GM19468 (cell line): ENCODE results near the gene MYCBP.
"Not testable (repeated sequence)": the region's sequence is repeated elsewhere in the genome, so short reads cannot be mapped to it uniquely, and the experiment has no call there.

Experiments
- ATAC-seq: cut with Tn5 transposase; IDR thresholded peaks from one replicate; pipeline ENCODE4 v1.9.1; 2021; ENCODE audit warnings: mild to moderate bottlenecking, moderate library complexity, moderate number of reproducible peaks; ENCODE audit not compliant: unreplicated experiment; ENCODE audit errors: extremely low read depth

Gene MYCBP

DNA sequence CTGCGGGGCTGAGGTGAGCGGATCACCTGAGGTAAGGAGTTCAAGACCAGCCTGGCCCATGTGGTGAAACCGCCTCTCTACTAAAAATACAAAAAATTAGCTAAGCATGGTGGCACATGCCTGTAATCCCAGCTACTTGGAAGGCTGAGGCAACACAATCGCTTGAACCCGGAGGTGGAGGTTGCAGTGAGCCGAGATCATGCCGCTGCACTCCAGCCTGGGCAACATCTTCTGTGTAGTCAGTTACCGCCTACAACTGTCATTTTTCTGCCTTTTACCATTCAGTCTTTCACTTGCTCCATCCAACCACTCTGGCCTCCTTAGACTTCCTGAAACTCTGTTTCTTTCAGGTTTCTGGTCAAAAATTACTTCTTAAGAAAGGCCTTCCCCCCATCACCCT lies 2.2 kb downstream of the MYCBP start:
- ATAC-seq: no peak

DNA sequence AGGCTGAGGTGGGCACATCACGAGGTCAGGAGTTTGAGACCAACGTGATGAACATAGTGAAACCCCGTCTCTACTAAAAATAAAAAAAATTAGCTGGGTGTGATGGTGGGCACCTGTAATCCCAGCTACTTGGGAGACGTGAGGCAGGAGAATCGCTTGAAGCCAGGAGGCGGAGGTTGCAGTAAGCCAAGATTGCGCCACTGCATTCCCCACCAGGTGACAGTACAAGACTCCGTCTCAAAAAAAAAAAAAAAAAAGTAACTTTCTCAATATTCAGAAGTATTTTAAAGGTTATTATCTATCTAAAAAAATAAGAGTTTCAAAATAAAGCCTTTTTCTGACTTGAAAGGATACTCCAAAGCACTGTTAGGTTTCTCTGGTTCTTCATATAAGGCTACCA lies 5.9 kb downstream of the MYCBP start:
- ATAC-seq: no peak

DNA sequence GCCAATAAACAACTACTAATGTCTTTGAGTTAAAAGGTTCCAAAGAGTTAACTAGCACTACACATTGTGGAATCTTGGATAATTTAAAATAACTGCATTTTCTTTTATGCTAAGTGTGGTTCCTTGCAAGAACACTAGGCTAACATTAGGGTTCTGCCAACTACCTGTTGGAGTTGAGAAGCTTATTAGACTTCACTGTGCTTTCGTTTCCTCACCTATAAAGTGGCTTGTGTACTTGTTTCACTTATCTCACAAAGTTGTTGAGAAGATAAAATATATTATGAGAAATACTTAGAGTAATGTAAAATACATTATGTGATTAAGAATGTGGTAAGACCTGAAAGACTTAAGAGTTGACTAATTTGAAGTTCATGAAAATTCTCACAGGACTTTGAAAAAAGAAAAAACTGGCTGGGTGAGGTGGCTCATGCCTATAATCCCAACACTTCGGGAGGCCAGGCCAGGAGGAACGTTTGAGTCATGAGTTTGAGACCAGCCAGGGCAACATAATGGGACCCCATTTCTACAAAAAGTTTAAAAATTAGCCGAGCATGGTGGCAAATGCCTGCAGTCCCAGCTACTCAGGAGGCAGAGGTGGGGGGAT lies 7.9 kb downstream of the MYCBP start:
- no peak for ATAC-seq

DNA sequence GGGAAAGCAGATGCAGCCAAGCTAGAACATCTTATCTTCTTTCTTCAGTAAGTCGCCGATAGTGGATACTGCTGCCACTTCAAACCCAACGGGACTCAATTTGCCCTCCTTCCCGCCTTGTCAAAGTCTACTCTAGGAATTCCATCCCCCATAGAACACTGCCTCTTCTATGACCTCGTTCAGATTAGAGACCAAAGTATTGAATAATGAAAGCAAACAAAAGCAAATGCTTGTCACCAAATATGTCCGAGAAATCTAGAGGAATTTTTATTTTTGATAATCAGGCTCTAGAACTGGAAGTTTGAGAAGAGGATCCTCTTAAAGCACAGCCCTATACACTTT lies 12.7 kb downstream of the MYCBP start:
- ATAC-seq: no peak

DNA sequence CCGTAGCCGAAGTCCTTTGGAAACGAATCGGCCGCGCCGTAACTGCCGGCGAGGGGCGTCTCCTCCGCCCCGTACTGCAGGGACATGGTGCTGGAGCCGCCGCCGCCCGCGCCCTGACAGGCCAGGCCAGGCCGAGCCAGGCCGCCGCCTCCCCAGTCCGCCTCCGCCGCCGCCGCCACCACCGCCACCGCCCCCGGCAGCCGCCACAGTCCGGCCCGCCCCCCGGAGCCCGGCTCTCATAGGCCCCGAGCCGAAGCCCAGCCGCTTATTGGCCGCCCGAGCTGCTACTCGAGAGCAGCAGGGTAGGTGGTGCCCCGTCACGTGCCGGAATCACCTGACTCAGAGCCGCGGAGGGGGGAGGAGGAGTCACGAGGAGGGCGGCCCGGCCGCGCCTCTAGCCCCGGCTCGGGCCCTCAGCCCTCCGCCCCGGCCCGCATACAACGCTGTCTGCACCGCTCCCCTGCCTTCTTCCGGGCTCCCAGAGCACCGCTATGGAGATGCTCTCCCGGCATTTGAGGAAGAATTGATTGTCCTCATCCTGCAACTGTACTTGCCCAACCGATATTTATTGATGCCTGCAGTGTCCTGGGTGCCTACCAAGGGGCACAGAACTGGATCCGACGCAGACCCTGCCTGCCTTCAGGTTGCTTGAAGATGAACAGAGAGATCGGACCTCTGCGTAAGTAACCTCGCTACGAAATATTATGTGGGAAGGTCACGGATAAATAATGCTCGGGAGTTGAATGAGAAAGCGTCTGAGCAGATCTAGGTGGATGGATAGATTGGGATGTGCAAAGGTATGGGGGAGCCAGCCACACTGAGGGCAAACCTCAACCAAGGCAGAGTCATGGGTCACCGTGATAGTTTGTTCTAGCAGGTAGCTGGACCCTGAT lies 13.3 kb downstream of the MYCBP start, which contains the start of gene RRAGC:
Gene RRAGC (minus strand): TSS at position 212 of the 893 bp plus-strand sequence. CDS start 126 bp downstream, at position 86.
- peak; percentile 82 for ATAC-seq

DNA sequence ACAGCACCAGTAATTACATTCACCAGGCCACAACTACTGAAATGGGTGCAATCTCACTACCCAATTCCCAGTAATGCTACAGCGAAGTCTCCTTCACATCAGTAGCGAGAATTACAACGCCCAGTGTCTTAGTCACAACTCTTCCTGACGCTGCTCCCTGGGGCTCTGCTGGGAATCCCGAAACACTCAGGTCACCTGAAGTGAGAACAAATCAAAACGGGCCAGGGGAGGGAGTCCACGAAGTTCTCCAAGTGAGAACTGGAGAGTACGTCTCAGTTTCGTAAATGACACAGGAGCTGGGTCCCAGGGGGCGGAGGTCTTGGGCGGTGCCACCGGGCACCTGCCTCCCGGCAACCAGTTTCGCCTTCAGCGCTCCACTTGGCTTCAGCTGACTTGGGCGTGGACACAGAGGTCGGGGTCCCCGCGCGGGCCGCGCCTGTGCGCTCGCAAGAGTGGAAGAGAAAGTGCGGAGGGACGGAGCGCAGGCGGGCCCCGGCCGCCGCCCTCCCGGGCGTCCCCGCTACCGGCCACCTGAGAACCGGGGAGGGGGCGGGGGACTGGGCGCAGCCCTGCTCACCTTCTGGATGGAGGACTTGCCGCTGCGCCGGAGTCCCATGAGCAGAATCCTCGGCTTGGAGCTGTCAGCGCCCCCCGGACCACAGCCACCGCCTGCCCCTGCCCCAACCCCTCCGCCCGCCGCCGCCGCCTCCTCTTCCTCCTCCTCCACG lies 14.2 kb downstream of the MYCBP start:
- peak; percentile 20 for ATAC-seq

DNA sequence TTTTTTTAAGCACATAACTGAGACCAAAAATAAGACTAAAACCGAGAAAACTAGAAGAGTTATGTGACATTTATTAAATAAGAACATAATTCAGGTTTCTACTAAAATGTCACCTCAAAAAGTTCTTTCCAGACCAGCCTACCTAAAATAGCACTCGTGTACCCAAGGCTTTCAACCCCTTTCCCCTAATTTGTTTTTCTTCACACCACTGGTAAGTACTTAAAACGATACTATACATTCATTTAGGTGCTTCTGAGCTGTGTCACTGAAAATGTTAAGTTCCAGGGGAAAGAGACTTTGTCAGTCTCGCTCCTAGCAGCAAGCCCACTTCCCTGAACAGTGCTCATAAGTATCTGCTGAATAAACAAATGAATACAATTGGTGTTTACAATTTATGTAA lies 20.4 kb downstream of the MYCBP start:
- no peak for ATAC-seq

DNA sequence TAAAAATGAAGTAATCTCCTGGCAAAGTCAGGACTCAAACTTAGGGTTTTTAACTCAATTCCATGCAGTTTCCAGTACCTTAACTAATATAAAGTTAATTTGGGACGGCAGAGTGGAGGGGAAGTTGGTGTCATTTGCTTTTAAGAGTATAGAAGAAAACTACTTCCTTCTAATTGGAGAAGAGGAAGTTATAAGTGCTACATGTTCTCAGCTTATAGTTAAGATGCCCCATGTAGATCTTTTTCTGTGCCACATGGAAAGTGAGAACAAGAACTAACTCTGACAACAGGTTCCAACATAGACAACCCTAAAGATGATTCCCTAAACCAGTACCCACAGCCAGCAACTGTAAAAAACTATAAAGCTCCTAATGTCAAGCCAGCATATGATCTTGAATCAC lies 25.1 kb downstream of the MYCBP start:
- ATAC-seq: no peak

DNA sequence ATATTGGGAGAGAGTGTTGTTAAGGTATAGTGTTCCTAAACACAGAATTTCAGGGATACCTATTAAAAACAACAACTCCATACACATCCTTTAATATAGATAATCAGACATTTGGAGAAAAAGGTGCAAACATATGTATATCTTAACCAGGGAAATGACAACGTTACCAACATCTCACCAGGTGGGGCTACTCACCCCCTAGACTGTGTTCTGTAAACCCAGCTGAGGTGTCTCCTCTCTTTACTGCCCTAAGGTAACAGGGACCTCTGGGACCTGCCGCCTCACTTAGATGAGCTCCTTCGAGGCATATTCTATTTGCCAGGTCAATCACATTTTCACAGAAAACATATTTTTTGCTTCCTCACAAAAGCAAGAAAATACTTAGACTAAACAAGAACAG lies 26.9 kb downstream of the MYCBP start:
- no peak for ATAC-seq

DNA sequence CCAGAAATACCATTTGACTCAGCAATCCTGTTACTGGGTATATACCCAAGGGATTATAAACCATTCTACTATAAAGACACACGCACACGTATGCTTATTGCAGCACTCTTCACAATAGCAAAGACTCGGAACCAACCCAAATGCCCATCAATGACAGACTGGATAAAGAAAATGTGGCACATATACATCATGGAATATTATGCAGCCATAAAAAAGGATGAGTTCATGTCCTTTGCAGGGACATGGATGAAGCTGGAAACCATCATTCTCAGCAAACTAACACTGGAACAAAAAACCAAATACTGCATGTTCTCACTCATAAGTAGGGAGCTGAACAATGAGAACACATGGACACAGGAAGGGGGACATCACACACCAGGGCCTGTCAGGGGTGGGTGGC lies 28.1 kb downstream of the MYCBP start:
- ATAC-seq: not testable (repeated sequence)

DNA sequence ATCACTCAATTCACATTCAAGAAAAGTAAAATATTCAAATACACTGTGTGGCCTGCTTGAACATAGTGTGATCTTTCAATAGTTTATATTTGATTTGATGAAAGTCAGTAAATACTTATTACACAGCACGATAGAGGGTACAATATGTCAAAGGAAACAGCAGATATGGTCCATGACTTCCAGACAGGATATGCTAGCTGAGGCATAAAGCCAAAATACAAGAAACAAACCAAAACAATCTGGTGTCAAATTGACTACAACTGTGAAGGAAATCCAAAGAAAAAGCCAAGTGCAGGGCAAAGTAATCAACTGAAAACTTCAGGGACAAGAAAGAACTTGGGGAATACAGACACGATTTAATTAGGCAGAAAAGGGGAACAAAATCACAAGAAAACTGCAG lies 32.9 kb downstream of the MYCBP start:
- no peak for ATAC-seq

DNA sequence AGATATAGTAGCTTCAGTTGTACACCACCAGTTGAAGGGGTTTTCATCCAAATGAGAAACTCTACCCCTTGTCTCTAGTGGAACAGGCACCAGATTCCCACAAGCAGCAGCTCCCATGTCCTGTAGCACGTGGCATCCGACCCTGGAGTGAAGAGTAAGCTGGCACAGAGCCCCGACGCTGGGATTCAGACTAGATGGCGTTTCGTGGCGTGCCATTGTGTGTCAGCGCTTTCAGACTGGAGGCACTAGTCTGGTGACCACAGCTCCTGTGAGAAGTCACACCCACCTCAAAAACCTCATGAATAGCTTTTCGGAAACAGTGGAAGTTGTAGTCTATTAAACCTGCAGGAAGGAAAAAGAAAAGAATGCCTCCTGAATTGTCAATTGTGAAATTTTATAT lies 33.8 kb downstream of the MYCBP start:
- ATAC-seq: no peak

DNA sequence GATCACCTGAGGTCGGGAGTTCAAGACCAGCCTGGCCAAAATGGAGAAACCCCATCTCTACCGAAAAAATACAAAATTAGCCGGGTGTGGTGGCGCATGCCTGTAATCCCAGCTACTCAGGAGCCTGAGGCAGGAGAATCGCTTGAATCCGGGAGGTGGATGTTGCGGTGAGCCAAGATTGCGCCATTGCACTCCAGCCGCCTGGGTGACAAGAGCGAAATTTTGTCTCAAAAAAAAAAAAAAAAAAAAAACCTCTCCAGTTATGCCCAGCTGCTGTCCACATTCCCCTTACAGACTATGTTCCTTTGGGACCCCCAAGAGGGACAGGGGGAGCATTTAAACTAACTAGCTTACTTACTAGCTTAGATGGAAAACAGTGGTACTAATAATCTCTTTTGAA lies 36.8 kb downstream of the MYCBP start:
- not testable (repeated sequence) for ATAC-seq

DNA sequence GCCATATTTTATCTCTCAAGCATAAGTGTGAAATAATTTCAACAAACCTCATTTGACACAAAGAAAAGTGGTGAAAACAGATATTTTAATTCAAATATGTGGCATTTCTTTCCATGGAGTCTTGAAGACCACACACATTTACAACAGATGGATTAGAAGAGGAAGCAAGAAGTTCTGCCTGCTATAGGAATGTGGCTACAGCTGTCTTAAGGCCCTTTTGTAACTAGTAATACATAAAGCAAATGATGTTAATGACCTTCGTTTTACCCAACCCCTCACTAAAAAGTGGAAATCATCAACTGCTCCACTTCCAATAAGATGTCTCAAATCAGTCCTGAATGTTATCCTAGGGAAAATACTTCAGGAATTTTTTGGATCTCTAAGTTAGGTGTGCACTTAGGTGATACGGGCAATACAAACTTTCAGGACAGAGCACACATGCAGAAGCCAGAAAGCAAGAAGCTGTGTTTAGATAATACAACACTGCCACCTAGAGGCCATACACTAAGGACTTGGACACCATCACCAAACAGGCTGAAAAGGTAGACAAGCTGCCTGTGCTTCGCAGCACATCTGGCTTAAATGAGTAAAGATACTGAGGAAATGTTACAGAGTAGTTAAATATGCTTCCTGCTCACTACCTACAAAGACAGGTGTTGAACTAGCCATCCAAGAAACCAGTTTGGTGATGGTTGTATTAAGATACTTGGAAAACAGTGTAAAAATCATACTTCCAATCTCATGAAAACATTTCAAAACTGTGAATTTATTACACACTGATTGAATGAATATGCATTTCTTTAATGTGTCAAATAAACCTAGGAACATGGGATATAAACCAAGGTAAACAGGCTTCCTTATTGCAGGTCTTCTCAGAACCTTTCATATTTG lies 38.0 kb downstream of the MYCBP start:
- no peak for ATAC-seq

DNA sequence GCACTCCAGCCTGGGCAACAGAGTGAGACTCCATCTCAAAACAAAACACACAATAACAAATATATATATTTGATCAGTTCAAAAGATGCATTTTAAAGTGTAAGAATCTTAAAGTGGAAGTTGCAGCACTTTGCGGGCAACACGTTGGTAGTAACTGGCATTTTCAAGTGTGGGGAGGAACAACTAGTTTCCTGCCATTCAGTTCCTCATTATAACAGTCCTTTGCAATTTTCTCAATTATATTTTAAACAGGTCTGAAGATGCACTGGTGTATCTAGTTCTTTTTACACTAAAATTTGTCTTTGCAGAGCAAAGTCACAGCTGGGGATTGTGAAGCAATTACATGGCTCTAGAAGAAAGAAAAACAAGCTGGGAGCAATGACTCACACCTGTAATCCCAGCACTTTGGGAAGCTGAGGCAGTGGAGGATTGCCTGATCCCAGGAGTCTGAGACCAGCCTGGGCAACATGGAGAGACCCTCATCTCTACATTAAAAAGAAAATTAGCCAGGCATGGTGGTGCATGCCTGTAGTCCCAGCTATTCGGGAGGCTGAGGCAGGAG lies 38.8 kb downstream of the MYCBP start:
- ATAC-seq: no peak

DNA sequence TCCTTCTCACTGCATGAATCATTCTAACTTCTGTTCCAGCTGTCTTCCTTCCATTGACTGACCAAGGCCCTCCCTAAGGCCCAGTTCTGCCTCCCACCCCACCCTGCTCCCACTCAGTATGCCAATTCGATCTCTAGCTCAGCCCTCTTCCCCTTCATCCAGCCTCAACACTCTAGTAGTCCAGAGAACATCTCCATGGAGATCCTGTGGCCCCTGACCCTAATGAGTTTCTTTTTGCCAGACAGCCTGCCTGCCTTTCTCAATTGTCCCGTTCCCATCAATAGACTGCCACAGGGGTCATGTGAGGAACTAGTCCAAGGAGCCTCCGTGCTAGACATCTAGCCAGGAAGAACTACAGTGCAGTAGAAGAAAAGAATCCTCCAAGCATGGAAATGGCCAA lies 40.0 kb downstream of the MYCBP start:
- ATAC-seq: no peak

DNA sequence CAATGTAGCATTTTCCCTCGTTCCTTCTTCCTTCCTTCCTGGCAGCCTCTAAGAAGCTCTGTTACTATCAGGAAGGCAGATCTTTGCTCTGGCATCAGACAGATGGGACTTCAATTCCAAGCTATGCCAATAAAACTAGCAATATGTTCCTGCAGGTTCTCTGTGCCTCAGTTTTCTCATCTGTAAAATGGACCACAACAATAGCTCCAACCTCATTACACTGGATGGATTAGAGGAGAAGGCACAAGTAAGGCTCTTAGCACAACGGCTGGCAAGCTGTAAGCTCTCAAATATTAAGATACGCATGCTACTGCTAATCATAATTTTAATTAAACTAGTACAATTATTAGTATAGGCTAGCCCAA lies 40.8 kb downstream of the MYCBP start:
- ATAC-seq: no peak

DNA sequence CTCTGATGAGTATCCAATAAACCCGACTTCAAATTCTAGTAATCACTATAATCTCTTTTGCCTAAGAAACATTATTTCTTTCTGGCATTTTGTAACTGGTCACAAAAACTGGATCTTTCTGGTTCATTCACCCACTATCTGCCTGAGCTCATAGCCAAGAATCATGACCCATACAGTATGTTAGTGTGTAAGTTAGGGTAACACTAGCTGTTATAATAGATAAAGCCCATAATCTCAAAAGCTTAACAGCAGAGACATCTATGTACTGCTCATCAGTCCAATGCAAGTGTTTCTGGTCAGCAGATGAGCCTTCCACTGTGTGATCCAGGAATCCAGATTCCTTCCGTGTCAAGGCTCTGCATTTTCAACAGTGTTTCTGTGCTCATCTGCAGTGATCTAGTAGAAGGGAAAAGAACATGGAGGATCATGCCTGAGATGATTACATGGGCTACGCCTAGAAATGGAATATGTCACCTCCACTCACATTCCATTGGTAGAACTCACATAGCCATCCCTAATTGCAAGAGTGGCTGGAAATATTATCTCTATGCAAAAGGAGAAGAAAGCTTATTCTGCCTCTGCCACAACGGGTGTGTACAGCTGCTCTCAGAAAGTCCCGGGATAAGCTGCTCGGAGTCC lies 41.3 kb downstream of the MYCBP start:
- no peak for ATAC-seq

DNA sequence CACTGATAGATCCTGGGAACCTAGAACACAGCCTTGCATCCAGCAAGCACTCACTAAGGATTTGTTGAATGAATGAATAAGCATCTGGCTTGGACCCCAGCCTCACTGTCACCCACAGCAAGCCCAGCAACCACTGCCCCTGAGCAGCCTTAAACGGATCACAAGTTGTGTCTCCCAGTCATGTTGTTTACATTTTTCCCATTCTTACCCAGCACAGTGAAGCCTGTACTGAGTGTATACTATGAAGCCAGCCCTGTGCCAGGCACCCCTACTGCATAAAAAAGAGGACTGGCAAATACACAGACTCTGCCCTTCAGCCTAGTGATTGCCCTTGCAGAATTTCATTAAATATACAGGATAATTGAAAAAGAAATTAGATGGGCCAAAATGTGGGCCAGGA lies 43.8 kb downstream of the MYCBP start:
- ATAC-seq: no peak

DNA sequence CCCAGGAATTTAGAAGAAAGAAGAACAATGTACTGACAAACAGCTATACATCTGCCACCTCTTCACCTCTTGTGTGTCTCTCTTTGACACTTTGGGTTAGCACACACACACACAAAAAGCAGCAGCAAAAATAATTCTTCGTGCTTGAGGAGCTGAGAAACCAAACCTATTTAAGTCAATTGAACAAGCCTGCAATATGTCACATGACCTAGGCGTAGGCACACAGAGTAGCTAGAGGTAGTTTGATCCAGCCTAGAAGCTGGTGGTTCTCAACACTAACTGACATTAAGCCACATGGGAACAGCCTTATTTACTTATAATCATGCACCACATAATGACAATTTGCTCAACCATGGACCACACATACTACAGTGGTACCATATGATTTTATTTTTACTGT lies 45.8 kb downstream of the MYCBP start:
- ATAC-seq: no peak
